Small intestine (tissue), 7 donors: ENCODE data around the gene RAD51. TPM values are rescaled to one million over a fixed set of nuclear protein-coding genes. Genes with fewer than 3 reads are reported as not detected.

Experiments used
- DNase-seq, 2 donors: peaks; one replicate each; pipeline versions ENCODE4 v3.0.0 to v3.0.0-alpha.2; 2013
- FAIRE-seq: peaks from 2 replicates; lab custom pipeline; 2012; peaks lifted over from hg19 to GRCh38; lab: Jason Lieb, UNC
- H3K27ac ChIP-seq, 3 donors: one replicate each; pipeline ENCODE4 v1.5.1; 2013; ENCODE audit warnings: low read length in 2 of 3, mild to moderate bottlenecking in 2 of 3, control low read depth in 1 of 3, inconsistent platforms in 1 of 3, low read depth in 1 of 3, moderate library complexity in 1 of 3
- H3K27me3 ChIP-seq, 3 donors: one replicate each; pipeline ENCODE4 v1.6.1; 2013; ENCODE audit warnings: low read length in 3 of 3, inconsistent platforms in 1 of 3; ENCODE audit not compliant: control insufficient read depth in 3 of 3, insufficient read depth in 3 of 3
- H3K36me3 ChIP-seq, 3 donors: one replicate each; pipeline ENCODE4 v1.6.1; 2013; ENCODE audit warnings: low read length in 3 of 3, inconsistent platforms in 1 of 3, low read depth in 1 of 3, mild to moderate bottlenecking in 1 of 3, moderate library complexity in 1 of 3; ENCODE audit not compliant: control insufficient read depth in 3 of 3, insufficient read depth in 2 of 3
- H3K4me1 ChIP-seq, 3 donors: one replicate each; pipeline ENCODE4 v1.6.1; 2013; ENCODE audit warnings: low read length in 2 of 3, inconsistent platforms in 1 of 3, low read depth in 1 of 3, mild to moderate bottlenecking in 1 of 3, moderate library complexity in 1 of 3; ENCODE audit not compliant: control insufficient read depth in 3 of 3, insufficient read depth in 2 of 3
- H3K4me3 ChIP-seq, 3 donors: one replicate each; pipeline ENCODE4 v1.5.1; 2013; ENCODE audit warnings: low read length in 3 of 3, control low read depth in 1 of 3, inconsistent platforms in 1 of 3, low read depth in 1 of 3, mild to moderate bottlenecking in 1 of 3, moderate library complexity in 1 of 3
- H3K9me3 ChIP-seq, 2 donors: one replicate each; pipeline ENCODE4 v1.6.1; 2013; ENCODE audit warnings: low read depth in 1 of 2, low read length in 1 of 2; ENCODE audit not compliant: control insufficient read depth in 2 of 2, insufficient read depth in 1 of 2
- WGBS, 3 donors: extraction: QIAGEN DNeasy Blood & Tissue Kit; methylation state at CpG; one replicate each; pipeline ENCODE4 v1.1.7; 2013; 5-methylcytosine and 5-hydroxymethylcytosine counted together
- polyA plus RNA-seq, 4 donors: library from polyadenylated mRNA; stranded (reverse) in 3 of 4; unstranded in 1 of 4; fragments of 200-250 nt in 3 of 4; fragments of 120-200 nt in 1 of 4; gene quantifications; one replicate each; pipeline versions ENCODE4 v1.2.1 to v1.2.3, GENCODE V29; 2013
- donor health status: healthy with polysubstance abuse.
- donor health status: control.
- donor health status: control.
- donor health status: Bipolar disorder and iron deficiency.
- donor health status: healthy.

The RAD51 gene
- polyA plus RNA-seq, 4 donors: 0.89 to 8.5 (median 5.1) TPM

DNA sequence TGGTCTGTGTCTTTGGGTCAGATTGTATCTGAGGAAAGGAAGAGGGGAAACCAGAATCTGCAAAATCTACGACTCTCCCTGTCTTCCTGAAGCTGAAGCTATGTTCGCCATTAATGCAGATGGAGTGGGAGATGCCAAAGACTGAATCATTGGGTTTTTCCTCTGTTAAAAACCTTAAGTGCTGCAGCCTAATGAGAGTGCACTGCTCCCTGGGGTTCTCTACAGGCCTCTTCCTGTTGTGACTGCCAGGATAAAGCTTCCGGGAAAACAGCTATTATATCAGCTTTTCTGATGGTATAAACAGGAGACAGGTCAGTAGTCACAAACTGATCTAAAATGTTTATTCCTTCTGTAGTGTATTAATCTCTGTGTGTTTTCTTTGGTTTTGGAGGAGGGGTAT is 36.1 kb downstream of the RAD51 start:
- Histone ChIP-seq H3K9me3 (no peaks in the 10 kb centered on the region), H3K36me3 (peaks cover 6 to 45% (median 13%) of the 10 kb centered on the region in 3 donors), H3K4me1 (no peaks in the 10 kb centered on the region), H3K27ac (no peak overlapping the region), H3K27me3 (no peaks in the 10 kb centered on the region), H3K4me3 (no peak overlapping the region)
- DNase-seq (no peak), FAIRE-seq (no peak)
- 79 to 89% (median 80%) methylated on average over 3 of the region's 3 CpGs for WGBS, 3 donors

- Histone ChIP-seq H3K36me3 (peaks cover 28 to 74% (median 36%) of the 10 kb centered on the region in 3 donors), H3K4me1 (no peaks in the 10 kb centered on the region), H3K27ac (no peak overlapping the region), H3K4me3 (no peak overlapping the region), H3K9me3 (no peaks in the 10 kb centered on the region), H3K27me3 (no peaks in the 10 kb centered on the region)
- WGBS, 3 donors: 91 to 95% (median 94%) methylated on average over 4 of the region's 4 CpGs
- DNase-seq (no peak), FAIRE-seq (no peak)
These were observed 41.6 kb downstream of the RAD51 start for GRCh38 chr15:40736575-40736974.

- H3K4me3 ChIP-seq: no peak overlapping the region
- H3K27ac ChIP-seq: no peak overlapping the region
- no peaks in the 10 kb centered on the region for H3K4me1 ChIP-seq
- DNase-seq: no peak
- H3K36me3 ChIP-seq: peaks cover 28 to 76% (median 36%) of the 10 kb centered on the region in 3 donors
- no peak for FAIRE-seq
- H3K27me3 ChIP-seq: no peaks in the 10 kb centered on the region
- H3K9me3 ChIP-seq: no peaks in the 10 kb centered on the region
- 81 to 90% (median 84%) methylated on average over 3 of the region's 3 CpGs for WGBS, 3 donors
These were observed 42.1 kb downstream of the RAD51 start for GRCh38 chr15:40737048-40737447.

GRCh38 chr15:40739047-40739446 is 44.1 kb downstream of the RAD51 start:
- H3K27ac ChIP-seq: no peak overlapping the region
- no peaks in the 10 kb centered on the region for H3K9me3 ChIP-seq
- H3K4me3 ChIP-seq: no peak overlapping the region
- WGBS, 3 donors: 65 to 72% (median 71%) methylated on average over 2 of the region's 2 CpGs
- DNase-seq (no peak), FAIRE-seq (no peak)
- peaks cover 0 to 16% (median 0%) of the 10 kb centered on the region in 3 donors for H3K4me1 ChIP-seq
- no peaks in the 10 kb centered on the region for H3K27me3 ChIP-seq
- H3K36me3 ChIP-seq: peaks cover 30 to 75% (median 38%) of the 10 kb centered on the region in 3 donors

GRCh38 chr15:40739854-40740253 is 44.9 kb downstream of the RAD51 start:
- Histone ChIP-seq H3K36me3 (peaks cover 28 to 79% (median 32%) of the 10 kb centered on the region in 3 donors), H3K4me3 (no peak overlapping the region)
- no peak for FAIRE-seq

GRCh38 chr15:40743485-40743901 is 48.5 kb downstream of the RAD51 start:
- peak in 1 of 2 donors; percentile 80 for DNase-seq
- peaks cover 15 to 81% (median 15%) of the 10 kb centered on the region in 3 donors for H3K36me3 ChIP-seq
- H3K27me3 ChIP-seq: no peaks in the 10 kb centered on the region
- 37 to 57% (median 47%) methylated on average over 2 of the region's 2 CpGs for WGBS, 3 donors
- FAIRE-seq: no peak
- H3K4me3 ChIP-seq: no peak overlapping the region
- no peaks in the 10 kb centered on the region for H3K9me3 ChIP-seq
- H3K4me1 ChIP-seq: peaks cover 4 to 50% (median 4%) of the 10 kb centered on the region in 3 donors
- peak overlapping the region; percentile 60 to 84 (median 70) for H3K27ac ChIP-seq

More at GRCh38 chr15:40739854-40740253, 44.9 kb downstream of the RAD51 start:
- DNase-seq: no peak
- Histone ChIP-seq H3K9me3 (no peaks in the 10 kb centered on the region), H3K27ac (no peak overlapping the region), H3K4me1 (peaks cover 0 to 22% (median 0%) of the 10 kb centered on the region in 3 donors), H3K27me3 (no peaks in the 10 kb centered on the region)
- 92 to 97% (median 96%) methylated on average over 2 of the region's 2 CpGs for WGBS, 3 donors

GRCh38 chr15:40743921-40744814 is 49.2 kb downstream of the RAD51 start:
- DNase-seq (peak; percentile 77 to 87), FAIRE-seq (no peak)
- Histone ChIP-seq H3K4me1 (peaks cover 4 to 55% (median 4%) of the 10 kb centered on the region in 3 donors), H3K27ac (peak overlapping the region; percentile 60 to 84 (median 71)), H3K36me3 (peaks cover 10 to 83% (median 11%) of the 10 kb centered on the region in 3 donors), H3K4me3 (no peak overlapping the region), H3K27me3 (no peaks in the 10 kb centered on the region), H3K9me3 (no peaks in the 10 kb centered on the region)
- WGBS, 3 donors: 68 to 73% (median 70%) methylated on average over 12 of the region's 12 CpGs

- Histone ChIP-seq H3K27me3 (no peaks in the 10 kb centered on the region), H3K4me1 (peaks cover 4 to 61% (median 4%) of the 10 kb centered on the region in 3 donors), H3K9me3 (no peaks in the 10 kb centered on the region), H3K36me3 (peaks cover 6 to 82% (median 9%) of the 10 kb centered on the region in 3 donors), H3K4me3 (no peak overlapping the region), H3K27ac (peak overlapping the region in 2 of 3 donors; percentile 71 to 84)
- DNase-seq: no peak
- no peak for FAIRE-seq
- 73 to 93% (median 86%) methylated on average over 5 of the region's 5 CpGs for WGBS, 3 donors
These were observed 49.8 kb downstream of the RAD51 start for GRCh38 chr15:40744815-40745152.
